ENCODE results near the gene GPLD1.
"Not testable (repeated sequence)": the region's sequence is repeated elsewhere in the genome, so short reads cannot be mapped to it uniquely, and the experiment has no call there.

GPLD1 gene, protein sequence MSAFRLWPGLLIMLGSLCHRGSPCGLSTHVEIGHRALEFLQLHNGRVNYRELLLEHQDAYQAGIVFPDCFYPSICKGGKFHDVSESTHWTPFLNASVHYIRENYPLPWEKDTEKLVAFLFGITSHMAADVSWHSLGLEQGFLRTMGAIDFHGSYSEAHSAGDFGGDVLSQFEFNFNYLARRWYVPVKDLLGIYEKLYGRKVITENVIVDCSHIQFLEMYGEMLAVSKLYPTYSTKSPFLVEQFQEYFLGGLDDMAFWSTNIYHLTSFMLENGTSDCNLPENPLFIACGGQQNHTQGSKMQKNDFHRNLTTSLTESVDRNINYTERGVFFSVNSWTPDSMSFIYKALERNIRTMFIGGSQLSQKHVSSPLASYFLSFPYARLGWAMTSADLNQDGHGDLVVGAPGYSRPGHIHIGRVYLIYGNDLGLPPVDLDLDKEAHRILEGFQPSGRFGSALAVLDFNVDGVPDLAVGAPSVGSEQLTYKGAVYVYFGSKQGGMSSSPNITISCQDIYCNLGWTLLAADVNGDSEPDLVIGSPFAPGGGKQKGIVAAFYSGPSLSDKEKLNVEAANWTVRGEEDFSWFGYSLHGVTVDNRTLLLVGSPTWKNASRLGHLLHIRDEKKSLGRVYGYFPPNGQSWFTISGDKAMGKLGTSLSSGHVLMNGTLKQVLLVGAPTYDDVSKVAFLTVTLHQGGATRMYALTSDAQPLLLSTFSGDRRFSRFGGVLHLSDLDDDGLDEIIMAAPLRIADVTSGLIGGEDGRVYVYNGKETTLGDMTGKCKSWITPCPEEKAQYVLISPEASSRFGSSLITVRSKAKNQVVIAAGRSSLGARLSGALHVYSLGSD

DNA sequence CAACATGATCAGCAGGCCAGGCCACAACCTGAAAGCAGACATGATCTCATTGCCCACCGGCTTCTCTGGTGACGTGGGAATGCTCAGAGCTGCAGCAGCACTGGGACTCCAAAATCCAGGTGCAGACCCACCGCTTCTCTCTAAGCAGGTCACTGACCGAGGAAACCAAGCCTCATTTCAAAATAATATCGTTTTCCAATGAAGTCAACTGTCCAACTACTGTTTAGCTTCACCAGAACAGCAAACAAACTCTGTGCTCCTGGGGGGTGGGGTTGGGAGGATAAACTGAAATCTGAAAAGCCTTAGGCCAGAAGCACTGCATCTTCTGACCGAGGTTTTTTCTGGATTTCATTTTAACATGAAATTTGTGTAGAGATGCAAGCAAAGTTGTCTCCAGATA is at the start of gene GPLD1:
GPLD1 (minus strand) TSS at position 109 of the 400 bp plus-strand sequence; CDS start at position 42, 67 bp downstream.
- no peak for FAIRE-seq

DNA sequence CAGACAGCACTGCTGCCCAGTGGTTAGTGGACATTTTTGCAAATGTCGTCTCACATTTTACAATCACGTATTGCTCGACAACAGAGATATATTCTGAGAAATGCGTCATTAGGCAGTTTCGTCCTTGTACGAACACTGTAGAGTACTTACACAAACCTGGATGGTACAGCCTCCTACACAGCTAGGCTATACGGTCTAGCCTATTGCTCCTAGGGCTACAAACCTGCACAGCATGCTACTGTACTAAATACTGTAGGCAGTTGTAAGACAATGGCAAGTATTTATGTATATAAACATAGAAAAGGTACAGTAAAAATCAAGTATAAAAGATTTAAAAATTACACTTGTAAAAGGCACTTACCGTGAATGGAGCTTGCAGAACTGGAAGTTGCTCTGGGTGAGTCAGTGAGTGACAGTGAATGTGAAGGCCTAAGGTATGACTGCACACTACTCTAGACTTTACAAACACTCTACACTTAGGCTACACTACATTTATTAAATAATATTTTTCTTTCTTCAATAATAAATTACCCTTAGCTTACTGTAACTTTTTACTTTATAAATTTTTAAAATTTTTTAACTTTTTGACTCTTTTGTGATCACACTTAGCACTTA is 48.5 kb upstream of the GPLD1 start:
- FAIRE-seq: no peak

GRCh38 chr6:24537082-24537699 is 47.8 kb upstream of the GPLD1 start:
- FAIRE-seq: no peak

DNA sequence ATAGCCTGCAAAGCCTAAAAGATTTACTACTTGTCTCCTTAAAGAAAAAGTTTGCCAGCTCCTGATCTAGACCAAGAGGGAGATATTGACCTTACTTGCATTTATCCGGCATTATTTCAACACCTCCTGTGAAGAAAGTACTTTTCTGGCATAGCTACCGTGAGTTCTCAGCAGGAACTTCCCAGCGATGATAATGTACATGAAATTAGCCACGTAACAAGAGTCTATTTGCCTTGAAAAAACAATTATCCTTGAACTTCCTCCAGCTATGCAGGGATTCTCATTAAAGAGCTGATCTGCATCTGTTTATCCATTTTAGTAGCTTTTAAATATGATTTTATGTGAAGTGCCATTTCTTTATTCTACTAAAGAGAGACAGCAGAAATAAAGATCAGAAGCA is 47.1 kb upstream of the GPLD1 start:
- no peak for FAIRE-seq

DNA sequence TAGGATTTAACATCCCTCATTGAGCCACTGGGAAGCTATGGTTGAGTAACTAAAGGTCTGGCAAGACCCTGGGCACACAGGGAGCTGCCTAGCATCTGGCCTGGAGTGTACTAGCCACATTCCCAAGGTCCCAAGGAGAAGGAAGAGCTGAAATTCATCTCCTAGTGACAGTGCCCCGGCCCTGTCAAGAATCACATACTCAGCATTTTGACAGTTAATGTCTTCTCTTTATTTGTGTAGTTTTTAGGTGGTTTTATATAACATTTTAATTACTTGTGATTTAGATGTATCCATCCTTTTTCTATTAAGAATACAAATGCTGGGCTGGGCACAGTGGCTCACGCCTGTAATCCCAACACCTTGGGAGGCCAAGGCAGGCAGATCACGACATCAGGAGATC is 45.8 kb upstream of the GPLD1 start:
- FAIRE-seq: no peak

GRCh38 chr6:24534329-24534728 is 45.0 kb upstream of the GPLD1 start:
- no peak for FAIRE-seq

DNA sequence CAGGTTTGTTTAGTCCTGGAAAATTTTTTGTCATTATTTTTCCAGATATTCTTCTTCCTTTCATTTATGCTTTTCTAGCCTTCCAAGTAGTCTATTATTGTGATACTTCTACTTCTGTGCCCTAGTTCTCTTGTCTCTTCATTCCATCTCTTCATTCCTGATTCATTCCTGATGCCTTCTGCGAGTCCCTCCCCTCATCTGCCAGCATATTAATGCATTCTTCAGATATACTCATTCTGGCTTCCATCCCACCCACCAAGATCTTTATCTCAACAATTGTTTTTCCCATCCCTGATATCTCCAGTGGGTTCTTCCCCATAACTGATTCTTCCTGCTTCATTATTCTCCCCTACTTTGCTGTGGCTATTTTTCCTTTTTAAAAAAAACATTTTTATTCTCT is 40.6 kb upstream of the GPLD1 start:
- no peak for FAIRE-seq

GRCh38 chr6:24524805-24525204 is 35.4 kb upstream of the GPLD1 start:
- FAIRE-seq: peak; percentile 9

DNA sequence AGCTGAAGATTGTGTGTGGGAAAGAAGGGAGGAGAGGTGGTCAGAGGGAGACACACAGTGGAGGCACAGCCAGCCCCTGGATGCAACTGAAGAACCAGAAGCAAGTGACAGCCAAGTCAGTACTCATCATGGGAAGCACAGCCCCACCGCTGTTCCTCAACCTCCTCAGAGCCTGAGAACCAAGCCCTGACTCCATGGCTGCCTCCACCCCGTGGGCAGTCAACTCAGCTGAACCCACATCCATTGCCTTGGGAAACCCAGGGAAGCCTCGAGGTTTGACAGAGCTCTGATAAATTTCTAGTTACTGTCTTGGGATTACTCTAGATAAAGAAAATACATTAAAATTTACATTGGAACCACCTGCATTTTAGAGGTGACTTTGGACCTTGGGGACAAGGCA is 35.0 kb upstream of the GPLD1 start:
- no peak for FAIRE-seq

- no peak for FAIRE-seq
These were observed 33.1 kb upstream of the GPLD1 start for GRCh38 chr6:24522228-24523176.

- FAIRE-seq: no peak
These were observed 31.7 kb upstream of the GPLD1 start for GRCh38 chr6:24520929-24521546.

- no peak for FAIRE-seq
These were observed 28.5 kb upstream of the GPLD1 start for GRCh38 chr6:24517659-24518543.

- FAIRE-seq: no peak
These were observed 24.2 kb upstream of the GPLD1 start for GRCh38 chr6:24513602-24514001.

DNA sequence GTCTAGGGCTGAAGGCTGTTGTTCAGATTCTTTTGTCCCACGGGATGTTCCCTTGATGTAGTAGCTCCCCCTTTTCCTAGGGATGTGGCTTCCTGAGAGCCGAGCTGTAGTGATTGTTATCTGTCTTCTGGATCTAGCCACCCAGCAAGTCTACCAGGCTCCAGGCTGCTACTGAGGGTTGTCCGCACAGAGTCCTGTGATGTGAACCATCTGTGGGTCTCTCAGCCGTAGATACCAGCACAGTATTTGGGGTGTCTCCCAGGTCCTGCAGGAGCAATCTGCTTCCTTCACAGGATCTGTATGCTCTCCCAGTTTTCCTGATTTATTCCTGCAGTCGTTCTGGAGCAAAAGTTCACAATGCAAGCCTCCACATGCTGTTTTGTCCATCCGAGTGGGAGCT is 22.6 kb upstream of the GPLD1 start:
- FAIRE-seq: not testable (repeated sequence)

DNA sequence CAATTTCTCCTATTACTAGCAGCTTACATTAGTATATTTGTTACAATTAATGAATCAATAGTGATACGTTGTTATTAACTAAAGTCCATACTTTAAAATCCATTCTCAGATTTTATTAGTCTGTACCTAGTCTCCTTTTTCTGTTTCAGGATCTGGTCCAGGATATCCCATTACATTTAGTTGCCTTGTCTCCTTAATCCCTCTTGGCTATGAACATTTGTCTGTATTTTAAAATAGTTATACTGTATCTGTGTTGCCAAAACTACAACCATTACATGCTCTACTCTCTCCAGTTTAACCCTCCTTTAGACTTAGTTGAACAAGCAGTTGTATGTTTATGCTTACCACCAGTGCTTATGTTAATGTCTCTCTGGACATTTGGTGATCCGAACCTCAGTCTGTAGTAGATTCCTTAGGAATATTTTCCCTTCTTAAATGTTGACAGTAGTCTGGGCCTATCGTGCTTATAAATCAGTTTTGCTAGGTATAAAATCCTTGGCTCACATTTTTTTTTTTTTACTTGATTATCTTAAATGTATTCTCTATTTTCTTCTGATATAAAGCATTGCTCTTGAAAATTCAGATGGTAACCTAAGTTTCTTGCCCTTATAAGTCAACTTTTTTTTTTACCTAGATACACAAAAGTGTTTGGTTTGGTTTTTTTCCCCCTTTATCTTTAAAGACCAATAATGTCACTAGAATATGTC is 17.6 kb upstream of the GPLD1 start:
- FAIRE-seq: no peak

GRCh38 chr6:24504649-24505586 is 15.5 kb upstream of the GPLD1 start:
- FAIRE-seq: no peak

DNA sequence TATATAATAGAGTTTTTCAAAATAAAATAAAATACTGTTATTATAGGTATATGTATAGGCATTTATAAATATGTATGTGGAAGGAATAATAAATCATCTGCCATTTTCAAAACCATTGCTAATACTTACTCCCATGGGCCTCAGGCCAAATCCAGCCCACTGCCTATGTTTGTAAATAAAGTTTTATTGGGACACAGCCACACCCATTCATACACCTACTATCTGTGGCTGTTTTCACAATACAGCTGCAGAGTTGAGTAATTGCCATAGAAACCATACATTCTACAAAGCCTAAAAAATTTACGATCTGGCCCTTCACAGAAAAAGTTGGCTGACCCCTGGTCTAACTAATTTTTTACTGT is 14.9 kb upstream of the GPLD1 start:
- no peak for FAIRE-seq

GRCh38 chr6:24501914-24502313 is 12.5 kb upstream of the GPLD1 start:
- FAIRE-seq: no peak

DNA sequence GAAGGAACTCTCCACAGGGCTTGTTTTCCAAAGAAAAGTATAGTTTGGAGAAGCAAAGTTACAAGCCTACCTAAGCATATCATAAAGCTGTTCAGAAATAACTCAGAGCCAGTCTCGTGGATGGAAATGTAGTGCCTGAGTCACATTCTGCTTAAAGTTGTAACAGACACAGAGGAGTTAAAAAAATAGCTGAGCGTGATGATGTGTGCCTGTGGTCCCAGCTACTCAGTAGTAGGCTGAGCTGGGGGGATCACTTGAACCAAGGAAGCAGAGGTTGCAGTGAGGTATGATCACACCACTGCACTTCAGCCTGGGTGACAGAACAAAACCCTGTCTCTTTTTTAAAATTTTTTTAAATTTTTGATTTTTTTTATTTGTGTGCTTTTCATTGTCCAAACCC is 12.0 kb upstream of the GPLD1 start:
- no peak for FAIRE-seq
